HG03135 (cell line): ENCODE data around the gene TMIE.
"Not testable (repeated sequence)": the region's sequence is repeated elsewhere in the genome, so short reads cannot be mapped to it uniquely, and the experiment has no call there.

Experiments used
- ATAC-seq: cut with Tn5 transposase; IDR thresholded peaks from one replicate; pipeline ENCODE4 v1.9.1; 2021; ENCODE audit warnings: mild to moderate bottlenecking, moderate library complexity; ENCODE audit not compliant: unreplicated experiment

Gene TMIE

DNA sequence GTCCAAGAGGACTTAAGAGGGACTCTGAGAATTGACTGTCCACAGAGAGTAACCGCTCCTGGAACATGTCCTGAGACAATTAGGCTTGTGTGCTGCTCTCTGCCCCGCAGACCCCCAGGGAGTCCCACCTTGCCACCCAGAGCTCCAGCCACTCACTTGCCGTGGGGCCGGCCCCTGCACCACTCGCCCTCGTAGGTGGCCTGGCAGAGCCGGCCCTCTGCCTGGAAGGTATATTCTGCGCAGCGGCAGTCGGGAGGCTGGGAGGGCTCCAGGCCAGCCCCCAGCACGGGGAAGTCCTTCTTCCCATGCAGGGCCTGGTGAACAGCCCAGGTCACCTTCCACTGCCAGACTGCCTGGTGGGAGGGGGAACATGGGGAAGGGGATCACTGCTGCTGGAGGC lies 18.2 kb upstream of the TMIE start:
- ATAC-seq = no peak

DNA sequence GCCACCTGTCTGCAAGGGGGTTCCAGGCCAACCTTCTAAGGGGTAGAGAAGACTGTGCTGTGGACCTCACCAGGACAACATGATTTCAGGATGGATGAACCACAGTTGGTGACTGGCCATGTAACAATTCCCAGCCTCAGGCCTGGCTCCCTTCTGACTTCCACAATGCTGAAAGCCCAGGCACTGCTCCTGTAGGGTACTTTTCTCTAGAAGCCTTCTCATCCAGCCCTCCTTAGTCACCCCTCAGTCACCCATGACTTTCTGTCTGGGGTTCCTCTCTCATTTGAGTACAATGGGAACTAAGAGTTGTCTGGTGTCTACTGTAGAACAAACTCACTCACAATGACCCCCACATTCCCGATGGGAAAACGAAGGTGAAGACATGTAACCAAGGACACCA lies 16.3 kb upstream of the TMIE start:
- no peak for ATAC-seq

- no peak for ATAC-seq
Observed at GRCh38 chr3:46685446-46685845, 15.7 kb upstream of the TMIE start.

- no peak for ATAC-seq
Observed at GRCh38 chr3:46690798-46691197, 10.4 kb upstream of the TMIE start.

DNA sequence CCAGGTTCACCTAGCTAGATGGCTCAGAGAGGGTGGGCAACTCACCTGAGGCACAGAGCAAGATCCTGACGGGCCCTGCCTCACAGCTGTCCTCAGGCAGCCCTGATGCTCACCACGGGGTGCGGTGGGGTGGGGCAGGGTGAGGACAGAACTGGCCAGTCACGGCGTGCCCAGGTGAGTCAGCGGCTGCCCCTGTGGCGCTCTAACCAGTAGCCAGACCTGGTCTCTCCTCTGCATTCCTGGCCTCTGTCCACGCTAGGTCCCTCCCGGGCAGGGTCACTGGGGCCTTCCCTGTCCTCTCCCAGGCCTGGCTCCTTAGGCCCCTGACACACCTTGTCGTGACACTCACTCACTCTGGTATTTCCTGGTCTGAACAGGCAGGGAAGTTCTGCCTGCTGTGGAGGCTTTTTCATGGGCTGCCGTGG lies 8.6 kb upstream of the TMIE start:
- no peak for ATAC-seq

GRCh38 chr3:46693038-46693891 lies 7.9 kb upstream of the TMIE start, which contains the start of gene ALS2CL:
Gene ALS2CL (minus strand): TSS chr3:46693679. CDS start chr3:46689440, 4,239 bp downstream.
- ATAC-seq = no peak

GRCh38 chr3:46693892-46694226 lies 7.3 kb upstream of the TMIE start:
- no peak for ATAC-seq

DNA sequence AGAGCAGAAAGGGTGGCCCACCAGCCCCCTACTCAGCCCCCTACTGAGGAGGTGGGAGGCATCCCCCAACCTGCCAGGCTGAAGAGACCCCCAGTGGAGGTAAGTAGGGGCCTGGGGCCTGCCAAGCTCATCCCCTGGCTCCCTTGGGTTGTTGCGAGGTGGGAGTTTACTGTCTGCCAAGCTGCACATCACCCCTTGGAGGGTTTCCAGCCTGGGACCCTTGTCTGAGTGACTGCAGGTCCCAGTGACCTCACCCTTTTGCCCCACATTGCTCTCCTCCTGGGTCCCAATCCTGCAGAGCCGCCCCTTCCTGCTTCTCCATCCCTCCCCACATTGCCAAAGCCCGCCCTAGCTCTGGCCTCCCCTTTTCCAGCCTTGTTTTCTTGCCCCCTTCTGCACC lies 6.7 kb upstream of the TMIE start:
- no peak for ATAC-seq

- ATAC-seq = no peak
Observed at GRCh38 chr3:46695177-46695961, 5.8 kb upstream of the TMIE start.

GRCh38 chr3:46695962-46696894 lies 5.0 kb upstream of the TMIE start:
- ATAC-seq = no peak

DNA sequence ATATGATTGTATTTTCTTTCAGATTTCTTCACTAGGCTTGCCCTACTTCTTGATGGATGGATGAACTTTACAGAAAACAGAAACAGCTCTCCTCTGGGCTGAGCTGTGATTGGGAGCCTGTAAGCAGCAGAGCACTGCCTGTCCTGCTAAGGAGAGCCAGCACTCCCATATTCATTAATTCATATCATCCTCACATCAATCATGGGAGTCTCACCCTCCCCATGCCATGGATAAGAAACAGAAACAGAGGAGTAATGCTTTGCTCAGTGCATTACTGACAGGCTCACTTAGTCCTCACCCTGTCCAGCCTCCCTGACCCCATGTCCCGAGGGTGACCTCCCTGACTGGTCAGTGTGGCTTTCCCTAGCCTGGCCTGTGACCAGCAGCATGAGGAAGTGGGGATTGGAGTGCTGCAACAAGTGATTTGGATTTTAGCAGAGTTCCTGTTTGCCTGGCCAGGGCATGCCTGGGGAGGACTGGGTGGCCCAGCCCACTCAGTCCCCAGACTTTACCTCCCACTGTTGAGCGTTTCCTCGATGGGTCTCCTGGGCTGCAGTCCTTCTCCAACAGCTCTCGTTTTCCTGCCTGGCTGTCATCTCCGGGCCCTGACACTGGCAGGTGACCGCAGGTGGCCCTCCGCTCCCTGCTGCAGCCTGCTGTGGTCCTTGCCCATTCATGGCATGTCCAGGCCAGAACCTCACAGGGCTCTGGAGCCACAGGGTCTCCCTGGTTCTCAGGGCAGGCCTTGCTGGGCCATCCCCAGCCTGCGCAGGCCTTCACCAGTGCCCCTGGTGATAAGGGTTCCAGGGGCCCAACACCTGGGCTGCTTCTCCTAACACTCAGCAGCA lies 1.3 kb upstream of the TMIE start:
- no peak for ATAC-seq

- no peak for ATAC-seq
Observed at GRCh38 chr3:46700772-46701171, 420 bp upstream of the TMIE start.

GRCh38 chr3:46702246-46703012 lies 1.2 kb downstream of the TMIE start:
- no peak for ATAC-seq

DNA sequence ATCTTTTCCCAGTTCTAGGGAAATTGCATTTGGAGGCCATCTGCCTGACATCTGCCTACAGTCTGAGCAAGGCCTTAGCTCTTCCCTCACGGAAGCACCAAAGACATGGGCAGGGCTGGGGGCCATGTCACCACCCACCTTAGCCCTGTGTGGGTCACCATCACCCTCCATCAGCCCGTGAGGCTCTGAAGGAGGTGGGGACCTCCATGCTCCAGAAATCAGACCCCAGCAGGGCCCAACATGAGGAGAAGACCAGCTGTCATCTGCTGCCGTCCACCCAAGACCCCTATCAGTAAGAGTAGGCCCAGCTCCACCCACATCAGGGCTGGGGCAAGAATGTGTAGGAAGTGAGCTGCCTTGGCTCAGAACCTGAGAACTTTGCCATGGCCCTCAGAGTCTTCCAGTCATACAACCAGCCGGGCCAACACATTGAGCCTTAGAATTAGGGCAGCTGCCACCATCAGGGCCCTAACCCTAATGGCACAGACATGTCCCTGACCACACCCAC lies 1.9 kb downstream of the TMIE start:
- no peak for ATAC-seq

GRCh38 chr3:46704346-46704745 lies 3.2 kb downstream of the TMIE start:
- ATAC-seq = not testable (repeated sequence)

GRCh38 chr3:46705022-46705530 lies 3.9 kb downstream of the TMIE start:
- ATAC-seq = no peak

- ATAC-seq = no peak
Observed at GRCh38 chr3:46705751-46706552, 4.8 kb downstream of the TMIE start.
